ENCODE measurements around the gene WDR41. TPM values are rescaled to one million over a fixed set of nuclear protein-coding genes. Genes with fewer than 3 reads are reported as not detected.

The WDR41 gene
- total RNA-seq, 2 donors from 2014 or later, result 61.6 to 80.9 TPM

DNA sequence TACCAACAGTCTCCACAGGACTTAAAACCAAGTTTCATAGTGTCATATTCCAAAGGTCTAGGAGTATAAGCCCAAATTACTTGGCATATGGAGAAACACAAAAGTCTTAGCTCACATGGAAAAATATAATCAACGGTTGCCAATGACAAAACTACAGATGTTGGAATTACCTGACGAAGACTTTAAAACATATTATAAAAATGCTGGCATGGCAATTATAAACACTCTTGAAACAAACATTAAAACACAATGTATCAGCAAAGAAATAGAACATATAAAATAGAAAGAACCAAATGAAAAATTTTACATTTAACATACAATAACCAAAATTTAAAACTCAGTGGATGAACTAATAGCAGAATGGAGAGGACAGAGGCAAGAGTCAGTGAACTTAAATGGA, 7.9 kb upstream of the WDR41 start:
- Histone ChIP-seq H3K9me3 (ENCODE audit: control insufficient read depth, low read length) (no peaks in the 10 kb centered on the region), H3K36me3 (ENCODE audit: control insufficient read depth, insufficient read depth, low read length) (no peaks in the 10 kb centered on the region), H3K4me1 (ENCODE audit: control insufficient read depth, insufficient read depth, low read length) (no peaks in the 10 kb centered on the region), H3K27ac (ENCODE audit: low read depth, low read length) (no peak overlapping the region), H3K27me3 (ENCODE audit: control insufficient read depth, insufficient read depth, low read length, poor library complexity, severe bottlenecking) (peaks cover 17% of the 10 kb centered on the region), H3K9ac (ENCODE audit: extremely low read depth, low read length, poor library complexity, severe bottlenecking) (no peak overlapping the region), H3K4me3 (ENCODE audit: low read length) (peak overlapping the region; percentile 54)
- peaks cover 47% of the 10 kb centered on the region for H3K27me3 Mint-ChIP-seq (ENCODE audit: insufficient read depth)
- no peak for DNase-seq
- no peaks in the 10 kb centered on the region for H3K36me3 Mint-ChIP-seq (ENCODE audit: low read depth)
- peaks cover 20% of the 10 kb centered on the region for H3K9me3 Mint-ChIP-seq
- H3K4me1 Mint-ChIP-seq, result peaks cover 14% of the 10 kb centered on the region
- TF ChIP-seq, protein P1, sequence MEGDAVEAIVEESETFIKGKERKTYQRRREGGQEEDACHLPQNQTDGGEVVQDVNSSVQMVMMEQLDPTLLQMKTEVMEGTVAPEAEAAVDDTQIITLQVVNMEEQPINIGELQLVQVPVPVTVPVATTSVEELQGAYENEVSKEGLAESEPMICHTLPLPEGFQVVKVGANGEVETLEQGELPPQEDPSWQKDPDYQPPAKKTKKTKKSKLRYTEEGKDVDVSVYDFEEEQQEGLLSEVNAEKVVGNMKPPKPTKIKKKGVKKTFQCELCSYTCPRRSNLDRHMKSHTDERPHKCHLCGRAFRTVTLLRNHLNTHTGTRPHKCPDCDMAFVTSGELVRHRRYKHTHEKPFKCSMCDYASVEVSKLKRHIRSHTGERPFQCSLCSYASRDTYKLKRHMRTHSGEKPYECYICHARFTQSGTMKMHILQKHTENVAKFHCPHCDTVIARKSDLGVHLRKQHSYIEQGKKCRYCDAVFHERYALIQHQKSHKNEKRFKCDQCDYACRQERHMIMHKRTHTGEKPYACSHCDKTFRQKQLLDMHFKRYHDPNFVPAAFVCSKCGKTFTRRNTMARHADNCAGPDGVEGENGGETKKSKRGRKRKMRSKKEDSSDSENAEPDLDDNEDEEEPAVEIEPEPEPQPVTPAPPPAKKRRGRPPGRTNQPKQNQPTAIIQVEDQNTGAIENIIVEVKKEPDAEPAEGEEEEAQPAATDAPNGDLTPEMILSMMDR (conservative IDR thresholded peaks at IDR 0.05), result no peak
- WGBS, 2 experiments (ENCODE audit: insufficient coverage in 1 of 2, insufficient read length in 1 of 2), result 100% methylated on average over 1 to 2 of the region's 2 CpGs
- H3K4me3 Mint-ChIP-seq, result no peak overlapping the region
- no peak overlapping the region for H3K27ac Mint-ChIP-seq

DNA sequence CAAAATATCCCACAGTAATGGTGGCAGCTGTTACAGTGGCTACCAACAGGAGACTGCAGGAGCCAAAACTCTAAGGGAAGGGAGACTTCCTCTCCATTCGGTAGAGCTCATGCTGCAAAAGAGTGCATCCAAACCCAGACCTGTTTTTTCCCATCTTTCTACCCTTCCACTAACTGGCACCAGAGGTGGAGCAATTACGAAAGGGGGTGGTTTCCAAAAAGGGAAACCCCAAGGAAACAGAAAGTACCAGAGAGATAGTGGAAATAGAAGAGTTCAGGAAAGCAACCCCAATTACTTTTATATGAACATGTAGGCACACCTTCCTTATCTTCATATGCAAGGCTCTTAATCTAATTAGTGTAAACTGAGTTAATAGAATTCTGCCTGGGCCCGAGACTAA, 7.3 kb upstream of the WDR41 start:
- 76% methylated on average over 3 of the region's 3 CpGs; no CpG with 5 or more reads in 1 of the 2 experiments for WGBS, 2 experiments (ENCODE audit: insufficient coverage in 1 of 2, insufficient read length in 1 of 2)
- H3K27ac Mint-ChIP-seq, result no peak overlapping the region
- no peaks in the 10 kb centered on the region for H3K36me3 Mint-ChIP-seq (ENCODE audit: low read depth)
- H3K27me3 Mint-ChIP-seq (ENCODE audit: insufficient read depth), result peaks cover 47% of the 10 kb centered on the region
- Histone ChIP-seq H3K4me3 (ENCODE audit: low read length) (peak overlapping the region; percentile 54), H3K9me3 (ENCODE audit: control insufficient read depth, low read length) (no peaks in the 10 kb centered on the region), H3K36me3 (ENCODE audit: control insufficient read depth, insufficient read depth, low read length) (no peaks in the 10 kb centered on the region), H3K4me1 (ENCODE audit: control insufficient read depth, insufficient read depth, low read length) (no peaks in the 10 kb centered on the region), H3K27ac (ENCODE audit: low read depth, low read length) (no peak overlapping the region), H3K9ac (ENCODE audit: extremely low read depth, low read length, poor library complexity, severe bottlenecking) (no peak overlapping the region), H3K27me3 (ENCODE audit: control insufficient read depth, insufficient read depth, low read length, poor library complexity, severe bottlenecking) (peaks cover 22% of the 10 kb centered on the region)
- no peak overlapping the region for H3K4me3 Mint-ChIP-seq
- DNase-seq, result no peak
- TF ChIP-seq, protein P1 (conservative IDR thresholded peaks at IDR 0.05), result no peak
- peaks cover 20% of the 10 kb centered on the region for H3K9me3 Mint-ChIP-seq
- H3K4me1 Mint-ChIP-seq, result peaks cover 14% of the 10 kb centered on the region

DNA sequence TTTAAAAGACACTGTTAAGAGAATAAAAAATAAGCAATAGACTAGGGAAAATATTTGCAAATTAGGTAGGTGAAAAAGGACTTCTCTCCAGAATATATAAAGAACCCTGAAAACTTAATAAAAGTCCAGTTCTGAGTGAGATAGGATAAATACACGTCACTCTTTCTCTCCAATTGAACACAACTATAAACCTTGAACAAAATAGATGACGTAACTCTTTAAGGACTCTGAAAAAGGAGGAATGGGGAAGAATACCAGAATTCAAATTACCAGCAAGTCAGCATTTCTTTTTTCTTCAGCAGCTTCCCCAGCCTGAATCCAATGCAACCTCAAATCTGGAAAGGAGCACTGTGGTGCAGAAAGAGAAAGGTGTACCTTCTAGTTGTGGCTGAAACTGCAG, 6.8 kb upstream of the WDR41 start:
- H3K36me3 ChIP-seq (ENCODE audit: control insufficient read depth, insufficient read depth, low read length), result no peaks in the 10 kb centered on the region
- no peak overlapping the region for H3K27ac Mint-ChIP-seq
- peaks cover 14% of the 10 kb centered on the region for H3K4me1 Mint-ChIP-seq
- H3K27ac ChIP-seq (ENCODE audit: low read depth, low read length), result no peak overlapping the region
- peaks cover 24% of the 10 kb centered on the region for H3K27me3 ChIP-seq (ENCODE audit: control insufficient read depth, insufficient read depth, low read length, poor library complexity, severe bottlenecking)
- TF ChIP-seq, protein P1 (conservative IDR thresholded peaks at IDR 0.05), result no peak
- no peaks in the 10 kb centered on the region for H3K9me3 ChIP-seq (ENCODE audit: control insufficient read depth, low read length)
- H3K36me3 Mint-ChIP-seq (ENCODE audit: low read depth), result no peaks in the 10 kb centered on the region
- no peak overlapping the region for H3K9ac ChIP-seq (ENCODE audit: extremely low read depth, low read length, poor library complexity, severe bottlenecking)
- H3K4me3 Mint-ChIP-seq, result no peak overlapping the region
- H3K4me3 ChIP-seq (ENCODE audit: low read length), result no peak overlapping the region
- peaks cover 44% of the 10 kb centered on the region for H3K27me3 Mint-ChIP-seq (ENCODE audit: insufficient read depth)
- H3K4me1 ChIP-seq (ENCODE audit: control insufficient read depth, insufficient read depth, low read length), result no peaks in the 10 kb centered on the region
- 91% methylated on average over 2 of the region's 2 CpGs; no CpG with 5 or more reads in 1 of the 2 experiments for WGBS, 2 experiments (ENCODE audit: insufficient coverage in 1 of 2, insufficient read length in 1 of 2)
- no peak for DNase-seq
- H3K9me3 Mint-ChIP-seq, result peaks cover 20% of the 10 kb centered on the region

Measured in endodermal cell (in vitro differentiated cells).